HG03060 (cell line): Measurements from ENCODE around the gene ZBTB16.

ENCODE experiments used
- ATAC-seq: cut with Tn5 transposase; IDR thresholded peaks from one replicate; pipeline ENCODE4 v1.9.1; 2021; ENCODE audit warnings: low read depth, moderate number of reproducible peaks; ENCODE audit not compliant: unreplicated experiment

Gene ZBTB16

GRCh38 chr11:114253771-114254170, 194.3 kb downstream of the ZBTB16 start:
- no peak for ATAC-seq

GRCh38 chr11:114254571-114255146, 195.1 kb downstream of the ZBTB16 start:
- no peak for ATAC-seq

- ATAC-seq, result no peak
Observed at GRCh38 chr11:114255289-114255688, 195.8 kb downstream of the ZBTB16 start.

GRCh38 chr11:114256176-114256966, 196.9 kb downstream of the ZBTB16 start:
- ATAC-seq, result no peak

- no peak for ATAC-seq
Observed at GRCh38 chr11:114256967-114257286, 197.4 kb downstream of the ZBTB16 start.

- no peak for ATAC-seq
Observed at GRCh38 chr11:114257621-114258558, 198.4 kb downstream of the ZBTB16 start.

GRCh38 chr11:114258696-114259095, 199.2 kb downstream of the ZBTB16 start:
- no peak for ATAC-seq

- ATAC-seq, result no peak
Observed at GRCh38 chr11:114259124-114259526, 199.6 kb downstream of the ZBTB16 start.

- ATAC-seq, result no peak
Observed at GRCh38 chr11:114259551-114259983, 200.1 kb downstream of the ZBTB16 start.

GRCh38 chr11:114260077-114260476, 200.6 kb downstream of the ZBTB16 start:
- ATAC-seq, result no peak

- no peak for ATAC-seq
Observed at GRCh38 chr11:114260483-114260882, 201.0 kb downstream of the ZBTB16 start.

GRCh38 chr11:114261791-114262190, 202.3 kb downstream of the ZBTB16 start:
- ATAC-seq, result no peak

GRCh38 chr11:114262681-114263512, 203.4 kb downstream of the ZBTB16 start:
- ATAC-seq, result no peak

GRCh38 chr11:114263513-114264170, 204.1 kb downstream of the ZBTB16 start:
- no peak for ATAC-seq

GRCh38 chr11:114264381-114264780, 204.9 kb downstream of the ZBTB16 start:
- ATAC-seq, result no peak

GRCh38 chr11:114265122-114265878, 205.8 kb downstream of the ZBTB16 start:
- no peak for ATAC-seq

- no peak for ATAC-seq
Observed at GRCh38 chr11:114269498-114269897, 210.0 kb downstream of the ZBTB16 start.

- no peak for ATAC-seq
Observed at GRCh38 chr11:114270531-114271270, 211.2 kb downstream of the ZBTB16 start.
